ENCODE data around the gene ALDH16A1.
"Not testable (repeated sequence)": the region's sequence is repeated elsewhere in the genome, so short reads cannot be mapped to it uniquely, and the experiment has no call there.

The ALDH16A1 gene

DNA sequence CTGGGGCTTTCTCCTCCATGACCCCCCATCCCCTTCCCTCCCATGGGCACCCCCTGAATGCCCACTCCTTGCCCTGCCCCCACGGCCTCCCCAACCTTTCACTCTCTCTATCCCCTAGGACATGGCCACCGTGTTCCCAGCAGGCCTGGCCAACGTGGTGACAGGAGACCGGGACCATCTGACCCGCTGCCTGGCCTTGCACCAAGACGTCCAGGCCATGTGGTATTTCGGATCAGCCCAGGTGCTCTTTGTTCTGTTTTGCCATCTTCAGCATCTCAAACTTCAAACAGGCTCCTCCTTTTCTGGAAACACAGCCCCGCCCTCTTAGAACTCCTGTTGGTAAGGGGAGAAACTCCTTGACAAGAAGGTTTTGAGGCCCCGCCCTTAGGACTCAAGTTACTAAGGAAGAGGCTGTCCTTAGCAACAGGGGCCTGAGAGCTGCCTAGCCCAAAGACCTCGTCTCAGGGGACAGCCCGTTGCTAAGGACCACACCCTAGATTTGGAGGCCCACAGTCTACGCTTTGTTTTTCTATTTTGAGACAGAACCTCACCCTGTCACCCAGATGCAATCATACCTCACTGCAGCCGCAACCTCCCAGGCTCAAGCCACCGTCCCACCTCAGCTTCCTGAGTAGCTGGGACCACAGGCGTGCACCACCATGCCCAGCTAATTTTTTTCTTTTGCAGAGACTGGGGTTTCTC, 15.9 kb downstream of the ALDH16A1 start:
- peak; percentile 99 for DNase-seq

DNA sequence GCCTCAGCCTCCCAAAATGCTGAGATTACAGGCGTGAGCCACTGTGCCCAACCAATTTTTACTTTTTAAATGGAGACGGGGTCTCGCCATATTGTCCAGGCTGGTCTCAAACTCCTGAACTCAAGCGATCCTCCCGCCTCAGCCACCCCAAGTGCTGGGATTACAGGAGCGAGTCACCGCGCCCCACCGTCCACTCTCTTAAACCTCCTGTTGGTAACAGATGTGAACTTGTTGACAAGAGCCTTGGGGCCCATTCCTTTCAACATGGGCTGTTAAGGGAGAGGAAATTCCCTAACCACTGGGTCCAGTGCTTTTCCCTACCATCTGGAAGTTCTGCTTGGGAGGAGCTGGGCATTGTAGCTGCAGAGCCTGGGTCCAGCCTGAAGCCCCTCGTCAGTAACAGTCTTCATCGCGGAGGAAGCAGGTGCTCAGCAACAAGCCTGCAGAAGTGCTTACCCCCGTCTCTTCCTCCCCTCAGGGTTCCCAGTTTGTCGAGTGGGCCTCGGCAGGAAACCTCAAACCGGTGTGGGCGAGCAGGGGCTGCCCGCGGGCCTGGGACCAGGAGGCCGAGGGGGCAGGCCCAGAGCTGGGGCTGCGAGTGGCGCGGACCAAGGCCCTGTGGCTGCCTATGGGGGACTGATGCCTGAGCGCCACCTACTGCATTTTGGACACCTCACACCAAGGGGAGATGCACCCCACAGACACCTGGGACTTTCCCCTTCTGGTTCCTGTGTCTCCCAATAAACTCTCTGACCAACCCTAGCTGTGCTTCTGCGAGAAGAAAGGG, 17.0 kb downstream of the ALDH16A1 start:
- DNase-seq = peak; percentile 96

DNA sequence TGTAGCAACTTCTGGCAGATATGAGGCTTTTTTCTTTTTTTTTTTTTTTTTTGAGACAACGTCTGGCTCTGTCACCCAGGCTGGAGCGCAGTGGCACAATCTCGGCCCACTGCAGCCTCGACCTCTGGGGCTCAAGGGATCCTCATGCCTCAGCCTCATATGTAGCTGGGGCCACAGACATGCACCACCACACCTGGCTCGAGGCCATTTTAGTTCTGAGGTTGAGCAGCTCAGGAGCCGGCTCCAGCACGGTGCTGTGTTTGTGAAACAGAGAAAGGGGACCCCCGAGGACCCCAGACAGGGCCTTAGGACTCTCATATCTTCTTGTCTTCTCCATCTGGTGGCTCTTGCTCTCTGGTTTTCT, 17.6 kb downstream of the ALDH16A1 start:
- DNase-seq = no peak

DNA sequence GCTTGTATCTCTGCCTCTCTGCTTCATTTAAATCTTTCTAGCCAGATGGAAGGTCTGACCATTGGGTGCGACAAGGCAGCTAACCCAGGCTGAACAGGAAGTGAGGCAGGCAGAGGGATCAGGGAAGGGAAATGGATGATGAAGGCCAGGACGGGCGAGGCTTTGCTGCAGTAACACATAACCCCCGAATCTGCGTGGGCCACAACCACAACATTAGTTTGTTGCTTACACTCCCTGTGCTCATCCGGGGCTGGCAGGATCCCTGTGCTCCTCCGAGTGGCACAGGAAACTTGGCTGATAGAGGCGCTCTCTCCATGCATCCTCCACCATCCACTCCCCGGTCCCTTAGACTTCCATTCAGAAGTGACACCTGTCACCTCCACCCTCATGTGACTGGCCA, 19.9 kb downstream of the ALDH16A1 start:
- DNase-seq = no peak

DNA sequence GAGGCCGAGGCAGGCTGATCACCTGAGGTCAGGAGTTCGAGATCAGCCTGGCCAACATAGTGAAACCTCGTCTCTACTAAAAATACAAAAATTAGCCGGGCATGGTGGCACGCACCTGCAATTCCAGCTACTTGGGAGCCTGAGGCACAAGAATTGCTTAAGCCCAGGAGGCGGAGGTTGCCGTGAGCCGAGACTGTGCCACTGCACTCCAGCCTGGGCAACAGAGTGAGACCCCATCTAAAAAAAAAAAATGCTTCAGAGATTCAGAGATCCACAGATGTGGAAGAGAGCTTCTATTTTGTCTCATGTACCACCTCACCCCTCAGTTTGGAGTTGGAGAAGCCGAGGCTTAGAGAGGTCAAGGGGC, 20.5 kb downstream of the ALDH16A1 start:
- DNase-seq = not testable (repeated sequence)

DNA sequence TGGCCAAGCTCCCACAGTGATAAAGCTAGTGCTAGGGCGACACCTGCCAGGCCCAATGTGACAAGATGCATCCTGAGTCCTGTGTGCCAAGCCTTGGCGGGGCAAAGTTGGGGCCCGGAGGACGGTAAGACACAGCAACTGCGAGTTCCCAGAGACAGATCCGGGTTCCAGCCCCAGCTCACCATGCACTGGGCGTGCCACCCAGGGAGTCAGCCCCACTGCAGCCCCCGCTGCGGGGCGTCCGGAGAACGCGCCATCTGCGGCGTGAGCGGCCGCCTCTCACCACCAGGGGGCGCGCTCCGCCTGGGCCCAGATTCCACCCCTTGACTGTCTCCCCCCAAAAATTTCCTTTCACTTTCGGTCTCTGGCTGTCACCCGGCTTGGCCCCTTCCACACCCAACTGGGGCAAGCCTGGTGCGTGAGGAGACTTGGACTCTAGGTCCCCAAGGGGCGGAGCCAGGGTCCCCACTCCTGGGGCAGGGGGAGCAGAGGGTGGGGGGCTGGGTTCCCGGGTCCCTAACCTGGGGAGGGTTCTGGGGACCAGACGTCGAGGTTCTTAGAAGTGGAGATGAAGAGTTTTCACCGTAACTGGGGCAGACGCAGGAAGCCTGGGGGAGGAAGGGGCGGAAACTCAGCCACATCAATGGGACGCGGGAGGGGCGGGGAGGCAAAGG, 21.0 kb downstream of the ALDH16A1 start, which contains the start of gene FLT3LG:
Gene FLT3LG, plus strand, starts transcription at position 348 of the 674 bp plus-strand sequence. CDS start 425 bp downstream, outside the sequence.
- peak; percentile 97 for DNase-seq

DNA sequence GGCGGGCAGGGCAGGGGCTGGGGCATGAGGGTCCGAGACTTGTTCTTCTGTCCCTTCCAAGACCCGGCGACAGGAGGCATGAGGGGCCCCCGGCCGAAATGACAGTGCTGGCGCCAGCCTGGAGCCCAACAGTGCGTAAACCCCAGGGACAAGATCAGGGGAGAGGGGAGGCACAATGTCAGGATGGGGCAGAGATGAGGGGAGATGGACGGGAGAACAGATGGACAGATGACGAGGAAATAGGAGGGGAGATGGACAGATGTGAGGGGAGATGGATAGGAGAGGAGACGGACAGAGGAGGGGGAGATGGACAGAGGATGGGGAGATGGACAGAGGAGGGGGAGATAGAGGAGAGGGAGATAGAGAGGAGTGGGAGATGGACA, 21.5 kb downstream of the ALDH16A1 start:
- DNase-seq = no peak

DNA sequence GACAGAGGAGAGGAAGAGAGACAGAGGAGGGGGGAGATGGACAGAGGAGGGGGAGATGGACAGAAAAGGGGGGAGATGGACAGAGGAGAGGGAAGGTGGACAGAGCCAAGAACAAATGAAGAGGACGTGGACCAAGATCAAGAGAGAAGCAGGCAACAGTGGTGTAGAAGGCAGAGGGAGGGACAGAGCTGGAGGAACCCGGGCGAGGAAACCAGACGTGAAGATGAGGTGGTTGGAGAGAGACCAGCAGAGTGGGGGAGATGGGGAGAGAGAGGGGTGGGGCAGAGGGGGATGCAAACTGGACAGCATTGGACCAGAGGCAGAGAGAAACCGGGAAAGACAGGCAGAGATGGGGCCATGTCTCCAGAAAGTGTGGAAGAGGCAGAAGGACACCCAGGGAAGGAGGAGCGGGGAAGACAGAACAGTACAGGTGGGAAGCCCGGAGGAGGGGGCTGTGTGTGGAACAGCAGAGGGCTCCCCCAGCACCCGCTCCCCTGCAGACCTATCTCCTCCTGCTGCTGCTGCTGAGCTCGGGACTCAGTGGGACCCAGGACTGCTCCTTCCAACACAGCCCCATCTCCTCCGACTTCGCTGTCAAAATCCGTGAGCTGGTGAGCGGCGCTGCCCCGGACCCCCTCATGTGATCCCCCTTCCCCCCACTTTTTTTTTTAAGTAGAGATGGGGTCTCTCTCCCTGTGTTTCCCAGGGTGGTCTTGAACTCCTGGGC, 22.3 kb downstream of the ALDH16A1 start:
- no peak for DNase-seq

DNA sequence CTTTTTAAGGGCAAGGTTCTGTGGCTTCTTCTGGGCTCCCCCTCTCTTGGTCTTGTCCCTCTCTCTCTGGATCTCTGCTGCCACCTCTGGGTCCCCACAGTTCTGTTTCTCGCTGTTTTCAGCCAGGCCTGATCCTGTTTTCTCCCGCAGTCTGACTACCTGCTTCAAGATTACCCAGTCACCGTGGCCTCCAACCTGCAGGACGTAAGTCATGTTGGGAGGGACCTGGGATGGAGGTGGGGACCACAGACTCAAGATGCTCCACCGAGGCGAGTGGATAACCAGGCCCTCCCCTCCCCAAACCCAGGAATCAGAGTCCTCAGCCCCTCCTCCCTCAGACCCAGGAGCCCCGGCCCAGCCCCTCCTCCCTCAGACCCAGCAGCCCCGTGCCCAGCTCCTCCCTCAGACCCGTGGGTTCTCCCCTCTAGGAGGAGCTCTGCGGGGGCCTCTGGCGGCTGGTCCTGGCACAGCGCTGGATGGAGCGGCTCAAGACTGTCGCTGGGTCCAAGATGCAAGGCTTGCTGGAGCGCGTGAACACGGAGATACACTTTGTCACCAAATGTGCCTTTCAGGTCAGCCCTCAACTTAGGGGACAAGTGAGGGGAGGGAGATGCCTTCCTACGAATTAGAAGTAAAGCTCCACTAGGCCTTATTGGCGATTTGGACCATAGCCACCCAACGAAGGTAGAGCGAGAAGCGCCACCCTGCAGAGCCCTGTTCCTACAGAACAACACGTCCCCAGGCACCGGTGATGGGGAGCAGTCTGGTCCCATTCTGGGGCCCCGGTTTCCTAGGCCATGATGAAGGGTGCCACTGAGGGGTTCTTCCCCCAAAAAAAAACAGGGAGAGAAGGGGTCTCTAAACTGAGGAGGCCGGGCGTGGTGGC, 23.2 kb downstream of the ALDH16A1 start:
- DNase-seq = peak; percentile 78

- no peak for DNase-seq
Measured at GRCh38 chr19:49479975-49480628, 27.1 kb downstream of the ALDH16A1 start.

- no peak for DNase-seq
Measured at GRCh38 chr19:49481020-49481683, 28.1 kb downstream of the ALDH16A1 start.

DNA sequence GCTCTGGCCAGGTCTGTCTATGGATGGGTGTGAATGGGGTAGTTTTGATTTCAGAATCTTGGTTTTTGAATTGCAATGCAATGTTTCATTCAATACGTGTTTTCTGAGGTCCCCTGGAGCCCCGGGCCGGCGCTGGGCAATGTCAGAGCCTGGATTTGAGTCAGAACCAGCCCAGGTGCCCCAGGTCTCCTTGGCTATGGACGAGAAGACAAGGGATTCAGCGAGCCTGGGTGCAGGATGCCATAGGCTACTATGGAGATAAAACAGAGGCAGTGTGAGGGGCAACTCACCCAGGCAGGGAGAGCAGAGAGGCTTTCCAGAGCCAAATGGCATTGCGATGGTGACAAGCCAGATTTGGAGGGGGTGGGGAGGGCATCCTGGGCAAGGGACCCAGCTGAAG, 33.2 kb downstream of the ALDH16A1 start:
- no peak for DNase-seq

DNA sequence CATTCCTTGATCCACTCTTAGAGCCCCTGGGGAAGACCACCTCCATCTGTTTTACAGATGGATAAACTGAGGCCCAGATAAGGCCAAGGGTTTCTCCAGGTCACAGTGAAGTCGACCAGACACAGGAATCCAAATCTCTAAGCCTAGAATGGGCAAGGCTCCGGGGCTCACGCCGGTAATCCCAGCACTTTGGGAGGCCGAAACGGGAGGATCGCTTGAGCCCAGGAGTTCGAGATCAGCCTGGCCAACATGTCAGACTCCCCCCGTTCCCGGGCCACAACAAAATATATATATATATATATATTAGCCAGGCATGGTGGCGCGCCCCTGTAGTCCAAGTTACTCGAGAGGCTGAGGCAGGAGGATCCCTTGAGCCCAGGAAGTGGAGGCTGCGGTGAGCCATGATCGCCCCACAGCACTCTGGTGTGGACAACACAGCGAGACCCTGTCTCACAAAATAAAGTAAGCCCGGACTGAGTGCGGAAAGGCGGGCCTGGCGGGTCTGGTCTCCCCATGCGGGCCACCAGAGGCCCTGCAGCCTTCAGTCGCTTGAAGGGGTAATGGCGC, 33.8 kb downstream of the ALDH16A1 start:
- no peak for DNase-seq

DNA sequence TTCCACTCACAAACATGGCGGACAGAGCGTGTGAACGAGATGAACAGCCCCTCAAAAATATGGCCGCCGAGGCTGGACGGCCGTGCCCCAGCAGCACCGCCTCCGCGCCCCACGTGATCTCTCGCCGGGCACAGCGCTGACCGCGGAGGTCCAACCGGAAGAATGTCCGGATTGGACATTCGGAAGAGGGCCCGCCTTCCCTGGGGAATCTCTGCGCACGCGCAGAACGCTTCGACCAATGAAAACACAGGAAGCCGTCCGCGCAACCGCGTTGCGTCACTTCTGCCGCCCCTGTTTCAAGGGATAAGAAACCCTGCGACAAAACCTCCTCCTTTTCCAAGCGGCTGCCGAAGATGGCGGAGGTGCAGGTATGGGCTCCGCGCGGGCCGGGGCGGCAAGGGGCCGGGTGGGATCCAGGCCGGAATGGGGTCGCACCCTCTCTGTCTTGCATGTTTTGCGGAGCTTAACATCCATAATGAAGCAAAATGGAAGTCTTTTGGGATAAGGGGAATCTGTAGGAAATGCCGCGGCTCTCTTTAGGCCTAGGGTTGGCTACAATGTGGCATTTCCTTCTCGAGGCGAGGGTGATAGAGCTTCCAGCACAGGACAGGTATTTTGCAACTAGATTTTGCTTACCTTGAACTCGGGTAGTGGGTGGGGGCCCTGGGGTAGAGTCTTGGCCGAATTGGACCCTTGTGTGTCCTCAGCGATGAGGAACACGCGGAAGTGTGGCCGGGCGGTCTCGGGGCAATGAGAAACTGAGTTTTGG, 34.4 kb downstream of the ALDH16A1 start, which contains the start of gene RPL13A:
Gene RPL13A, plus strand, starts transcription at position 332 of the 769 bp plus-strand sequence. Its CDS starts 22 bp downstream, at position 354.
- DNase-seq = peak; percentile 100

GRCh38 chr19:49488046-49488862, 35.2 kb downstream of the ALDH16A1 start:
- DNase-seq = no peak

- no peak for DNase-seq
Measured at GRCh38 chr19:49488863-49489537, 36.0 kb downstream of the ALDH16A1 start.

DNA sequence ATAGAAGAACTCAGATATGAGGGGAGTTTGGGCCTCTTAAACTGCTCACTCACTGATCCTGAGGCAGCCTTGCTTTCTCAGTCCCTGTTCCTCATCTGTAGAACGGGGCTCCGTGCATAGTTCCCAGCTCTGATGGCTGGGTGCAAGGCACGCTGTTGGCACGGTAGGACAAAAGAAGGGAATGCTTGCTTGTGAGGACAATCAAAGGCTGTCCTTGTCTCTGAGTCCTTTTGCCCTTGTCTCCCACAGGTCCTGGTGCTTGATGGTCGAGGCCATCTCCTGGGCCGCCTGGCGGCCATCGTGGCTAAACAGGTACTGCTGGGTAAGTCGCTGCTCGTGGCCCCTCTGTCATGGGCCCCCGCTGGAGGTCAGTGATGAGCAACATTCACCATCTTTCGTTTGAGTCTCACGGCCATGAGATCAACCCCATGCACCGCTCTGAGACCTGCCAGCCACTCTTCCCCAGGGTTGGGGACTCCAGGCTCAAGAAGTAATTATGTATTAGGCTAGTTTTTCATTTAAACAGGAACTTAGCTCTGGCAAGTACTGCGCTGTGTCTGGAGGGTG, 36.7 kb downstream of the ALDH16A1 start:
- DNase-seq = peak; percentile 67

Data from CD4-positive, alpha-beta T cell treated with Interleukin-17A for 1 hour (primary cell).